Activated naive CD4-positive, alpha-beta T cell (primary cell): ENCODE data around the gene CITED2.

Experiments used
- DNase-seq, 4 experiments: peaks; one replicate each; lab custom pipeline; 2025; lab: John Stamatoyannopoulos, UW

CITED2 gene

GRCh38 chr6:139381216-139381865, 6.9 kb upstream of the CITED2 start:
- DNase-seq = no peak

- no peak for DNase-seq
Observed at GRCh38 chr6:139380611-139381010, 6.2 kb upstream of the CITED2 start.

- no peak for DNase-seq
Observed at GRCh38 chr6:139380168-139380567, 5.7 kb upstream of the CITED2 start.

GRCh38 chr6:139378882-139379341, 4.5 kb upstream of the CITED2 start:
- DNase-seq = no peak

GRCh38 chr6:139378226-139378625, 3.8 kb upstream of the CITED2 start:
- no peak for DNase-seq

GRCh38 chr6:139376604-139377218, 2.3 kb upstream of the CITED2 start:
- DNase-seq = no peak

GRCh38 chr6:139376017-139376330, 1.5 kb upstream of the CITED2 start:
- DNase-seq = no peak

- peak; percentile 51 to 74 (median 60) for DNase-seq
Observed at GRCh38 chr6:139375226-139376016, 973 bp upstream of the CITED2 start.

- DNase-seq = peak in 2 of 4 experiments; percentile 31 to 43
Observed at GRCh38 chr6:139373928-139374356, 506 bp downstream of the CITED2 start.

- DNase-seq = peak; percentile 39 to 73 (median 52)
Observed at GRCh38 chr6:139373154-139373927, 1.1 kb downstream of the CITED2 start.

- no peak for DNase-seq
Observed at GRCh38 chr6:139372326-139373153, 1.9 kb downstream of the CITED2 start.

GRCh38 chr6:139371421-139372203, 2.8 kb downstream of the CITED2 start:
- no peak for DNase-seq

GRCh38 chr6:139370999-139371345, 3.5 kb downstream of the CITED2 start:
- DNase-seq = no peak

- no peak for DNase-seq
Observed at GRCh38 chr6:139370283-139370998, 4.0 kb downstream of the CITED2 start.

GRCh38 chr6:139369568-139370282, 4.7 kb downstream of the CITED2 start:
- DNase-seq = no peak

GRCh38 chr6:139369068-139369467, 5.4 kb downstream of the CITED2 start:
- no peak for DNase-seq

GRCh38 chr6:139368661-139369060, 5.8 kb downstream of the CITED2 start:
- DNase-seq = no peak

GRCh38 chr6:139367810-139368351, 6.6 kb downstream of the CITED2 start:
- no peak for DNase-seq

GRCh38 chr6:139364982-139365379, 9.5 kb downstream of the CITED2 start:
- DNase-seq = no peak
